ENCODE results near the gene EEF1AKMT3. TPM values are rescaled to one million over a fixed set of nuclear protein-coding genes. Genes with fewer than 3 reads are reported as not detected.

The EEF1AKMT3 gene
- total RNA-seq, 1 donor from 2014 or later: 7.1 TPM

DNA sequence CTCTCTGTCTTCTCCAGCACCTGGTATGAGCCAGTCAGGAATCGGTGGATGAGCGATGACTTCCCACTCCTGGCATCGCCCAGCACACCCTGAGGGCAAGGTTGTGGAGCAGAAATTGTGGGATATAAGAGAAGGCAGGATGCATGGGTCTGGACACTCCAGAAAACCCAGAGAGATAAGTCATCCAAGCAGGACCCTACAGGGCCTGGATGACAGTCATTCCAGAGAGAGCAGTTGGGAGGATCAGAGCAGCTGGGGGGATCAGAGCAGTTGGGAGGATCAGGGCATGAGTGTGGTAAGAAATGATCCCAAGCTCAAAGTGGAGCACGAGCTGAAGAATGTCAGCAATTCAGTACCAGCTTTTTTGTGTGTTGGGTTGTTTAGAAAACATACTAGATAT, 37.8 kb upstream of the EEF1AKMT3 start:
- Histone ChIP-seq H3K4me3 (ENCODE audit: low read depth, low read length) (no peak overlapping the region), H3K36me3 (ENCODE audit: control insufficient read depth, insufficient read depth, low read length) (no peaks in the 10 kb centered on the region), H3K27me3 (ENCODE audit: control insufficient read depth, insufficient read depth, low read length) (peaks cover 40% of the 10 kb centered on the region)
- no peak for FAIRE-seq
- DNase-seq (ENCODE audit: low read depth): no peak
- TF ChIP-seq, protein P1, sequence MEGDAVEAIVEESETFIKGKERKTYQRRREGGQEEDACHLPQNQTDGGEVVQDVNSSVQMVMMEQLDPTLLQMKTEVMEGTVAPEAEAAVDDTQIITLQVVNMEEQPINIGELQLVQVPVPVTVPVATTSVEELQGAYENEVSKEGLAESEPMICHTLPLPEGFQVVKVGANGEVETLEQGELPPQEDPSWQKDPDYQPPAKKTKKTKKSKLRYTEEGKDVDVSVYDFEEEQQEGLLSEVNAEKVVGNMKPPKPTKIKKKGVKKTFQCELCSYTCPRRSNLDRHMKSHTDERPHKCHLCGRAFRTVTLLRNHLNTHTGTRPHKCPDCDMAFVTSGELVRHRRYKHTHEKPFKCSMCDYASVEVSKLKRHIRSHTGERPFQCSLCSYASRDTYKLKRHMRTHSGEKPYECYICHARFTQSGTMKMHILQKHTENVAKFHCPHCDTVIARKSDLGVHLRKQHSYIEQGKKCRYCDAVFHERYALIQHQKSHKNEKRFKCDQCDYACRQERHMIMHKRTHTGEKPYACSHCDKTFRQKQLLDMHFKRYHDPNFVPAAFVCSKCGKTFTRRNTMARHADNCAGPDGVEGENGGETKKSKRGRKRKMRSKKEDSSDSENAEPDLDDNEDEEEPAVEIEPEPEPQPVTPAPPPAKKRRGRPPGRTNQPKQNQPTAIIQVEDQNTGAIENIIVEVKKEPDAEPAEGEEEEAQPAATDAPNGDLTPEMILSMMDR (IDR thresholded peaks at IDR 0.05; ENCODE audit: insufficient read depth, low read length, severe bottlenecking): no peak

DNA sequence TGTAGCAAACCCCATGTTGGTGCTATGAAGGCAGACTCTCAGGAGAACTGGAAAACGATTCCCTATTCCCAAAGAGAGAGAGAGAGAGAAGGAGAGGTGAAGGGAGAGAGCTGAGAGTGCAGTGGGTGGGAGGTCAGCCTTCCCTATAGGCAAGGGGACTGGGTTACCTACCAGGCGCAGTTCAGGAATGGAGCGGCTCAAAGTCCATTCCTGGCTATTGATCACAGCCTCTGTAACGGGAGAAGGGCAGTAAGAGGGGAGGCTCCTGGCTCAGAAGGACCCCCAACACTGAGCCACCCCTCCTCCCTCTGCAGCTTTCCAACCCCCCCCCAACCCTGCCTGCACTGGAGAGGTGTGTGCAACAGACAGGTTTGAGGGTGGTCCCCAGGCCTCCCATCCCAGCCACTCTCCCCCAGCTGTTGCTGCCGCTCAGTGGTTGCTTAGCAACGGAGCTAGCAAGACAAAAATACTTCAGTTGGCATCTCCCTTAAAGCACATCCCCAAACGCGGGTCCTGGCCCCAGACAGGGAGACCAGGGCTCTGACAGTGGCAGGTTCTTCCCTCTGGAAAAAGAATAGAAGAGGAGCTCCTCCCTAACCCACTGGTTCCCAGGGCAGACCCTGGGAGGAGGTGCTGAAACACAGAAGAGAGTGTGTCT, 37.1 kb upstream of the EEF1AKMT3 start:
- Histone ChIP-seq H3K27me3 (ENCODE audit: control insufficient read depth, insufficient read depth, low read length) (peaks cover 46% of the 10 kb centered on the region), H3K36me3 (ENCODE audit: control insufficient read depth, insufficient read depth, low read length) (no peaks in the 10 kb centered on the region), H3K4me3 (ENCODE audit: low read depth, low read length) (no peak overlapping the region)
- DNase-seq (ENCODE audit: low read depth): no peak
- no peak for FAIRE-seq
- TF ChIP-seq, protein P1 (IDR thresholded peaks at IDR 0.05; ENCODE audit: insufficient read depth, low read length, severe bottlenecking): no peak

DNA sequence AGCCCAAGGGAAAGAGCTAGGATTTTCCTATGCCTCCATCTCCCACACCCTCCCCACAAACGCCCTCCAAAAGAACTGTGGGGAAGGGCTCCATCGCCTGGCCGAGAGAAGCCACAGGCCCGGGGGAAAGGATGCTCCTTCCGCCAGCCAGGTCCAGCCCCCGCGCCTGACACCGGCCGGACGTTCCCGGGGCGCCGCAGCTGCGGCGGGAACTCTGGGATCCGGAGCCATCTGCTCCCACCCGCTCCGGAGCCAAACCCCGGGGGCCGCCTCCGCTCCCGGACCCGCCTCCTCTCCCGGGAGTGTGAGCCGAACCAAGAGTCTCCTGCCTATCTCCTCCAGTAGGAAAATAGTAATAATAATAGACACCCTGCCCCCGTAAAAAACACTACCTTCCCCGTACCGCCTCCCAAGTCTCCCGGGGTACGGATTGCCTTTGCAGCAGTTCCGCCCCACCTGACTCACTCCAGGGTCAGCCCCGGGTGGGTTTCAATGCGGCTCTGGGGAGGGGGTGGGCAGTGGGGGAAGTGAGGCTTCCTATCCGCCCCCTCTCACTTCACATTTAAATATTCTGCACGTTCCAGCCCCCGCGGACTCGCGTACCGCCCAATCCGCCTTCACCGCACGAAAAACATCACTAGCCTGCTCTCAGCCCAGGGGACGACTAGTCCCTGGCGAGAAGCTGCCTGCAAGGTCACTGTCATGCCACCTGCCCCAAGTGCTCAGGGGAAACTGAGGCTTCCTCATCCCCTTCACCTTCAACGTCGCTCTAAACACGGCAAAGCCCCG, 36.3 kb upstream of the EEF1AKMT3 start:
- H3K4me3 ChIP-seq (ENCODE audit: low read depth, low read length): no peak overlapping the region
- DNase-seq (ENCODE audit: low read depth): no peak
- TF ChIP-seq, protein P1 (IDR thresholded peaks at IDR 0.05; ENCODE audit: insufficient read depth, low read length, severe bottlenecking): peak; percentile 21
- H3K36me3 ChIP-seq (ENCODE audit: control insufficient read depth, insufficient read depth, low read length): no peaks in the 10 kb centered on the region
- FAIRE-seq: no peak
- H3K27me3 ChIP-seq (ENCODE audit: control insufficient read depth, insufficient read depth, low read length): peaks cover 45% of the 10 kb centered on the region

DNA sequence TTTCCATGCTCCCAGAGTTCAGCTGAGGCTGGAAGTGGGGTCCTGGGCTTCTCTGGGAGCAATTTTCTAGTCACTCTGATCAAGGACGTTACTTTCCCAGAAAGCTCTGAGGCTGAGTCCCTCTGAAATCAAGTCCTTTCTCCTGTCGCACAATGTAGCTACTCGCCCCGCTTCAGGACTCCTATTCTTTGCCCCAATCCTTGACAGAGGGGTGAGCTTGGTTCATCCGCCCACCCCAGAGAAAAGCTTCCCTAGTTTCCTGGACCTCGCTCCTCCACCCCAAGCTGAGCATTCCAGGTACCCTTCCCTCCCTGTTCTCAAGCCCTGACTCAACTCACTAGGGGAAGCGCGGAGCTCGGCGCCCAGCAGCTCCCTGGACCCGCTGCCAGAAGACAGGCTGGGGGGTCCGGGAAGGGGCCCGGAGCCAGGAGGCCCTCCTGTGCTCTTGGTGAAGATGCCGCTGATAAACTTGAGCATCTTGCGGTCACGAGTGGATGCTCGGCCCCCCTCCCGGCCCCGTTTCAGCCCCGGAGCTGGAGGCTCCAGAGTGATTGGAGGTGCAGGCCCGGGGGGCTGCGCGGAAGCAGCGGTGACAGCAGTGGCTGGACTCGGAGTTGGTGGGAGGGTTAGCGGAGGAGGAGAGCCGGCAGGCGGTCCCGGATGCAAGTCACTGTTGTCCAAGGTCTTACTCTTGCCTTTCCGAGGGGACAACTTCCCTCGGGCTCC, 35.5 kb upstream of the EEF1AKMT3 start:
- Histone ChIP-seq H3K4me3 (ENCODE audit: low read depth, low read length) (no peak overlapping the region), H3K36me3 (ENCODE audit: control insufficient read depth, insufficient read depth, low read length) (no peaks in the 10 kb centered on the region), H3K27me3 (ENCODE audit: control insufficient read depth, insufficient read depth, low read length) (peaks cover 44% of the 10 kb centered on the region)
- DNase-seq (ENCODE audit: low read depth) (no peak), FAIRE-seq (no peak)
- TF ChIP-seq, protein P1 (IDR thresholded peaks at IDR 0.05; ENCODE audit: insufficient read depth, low read length, severe bottlenecking): no peak

DNA sequence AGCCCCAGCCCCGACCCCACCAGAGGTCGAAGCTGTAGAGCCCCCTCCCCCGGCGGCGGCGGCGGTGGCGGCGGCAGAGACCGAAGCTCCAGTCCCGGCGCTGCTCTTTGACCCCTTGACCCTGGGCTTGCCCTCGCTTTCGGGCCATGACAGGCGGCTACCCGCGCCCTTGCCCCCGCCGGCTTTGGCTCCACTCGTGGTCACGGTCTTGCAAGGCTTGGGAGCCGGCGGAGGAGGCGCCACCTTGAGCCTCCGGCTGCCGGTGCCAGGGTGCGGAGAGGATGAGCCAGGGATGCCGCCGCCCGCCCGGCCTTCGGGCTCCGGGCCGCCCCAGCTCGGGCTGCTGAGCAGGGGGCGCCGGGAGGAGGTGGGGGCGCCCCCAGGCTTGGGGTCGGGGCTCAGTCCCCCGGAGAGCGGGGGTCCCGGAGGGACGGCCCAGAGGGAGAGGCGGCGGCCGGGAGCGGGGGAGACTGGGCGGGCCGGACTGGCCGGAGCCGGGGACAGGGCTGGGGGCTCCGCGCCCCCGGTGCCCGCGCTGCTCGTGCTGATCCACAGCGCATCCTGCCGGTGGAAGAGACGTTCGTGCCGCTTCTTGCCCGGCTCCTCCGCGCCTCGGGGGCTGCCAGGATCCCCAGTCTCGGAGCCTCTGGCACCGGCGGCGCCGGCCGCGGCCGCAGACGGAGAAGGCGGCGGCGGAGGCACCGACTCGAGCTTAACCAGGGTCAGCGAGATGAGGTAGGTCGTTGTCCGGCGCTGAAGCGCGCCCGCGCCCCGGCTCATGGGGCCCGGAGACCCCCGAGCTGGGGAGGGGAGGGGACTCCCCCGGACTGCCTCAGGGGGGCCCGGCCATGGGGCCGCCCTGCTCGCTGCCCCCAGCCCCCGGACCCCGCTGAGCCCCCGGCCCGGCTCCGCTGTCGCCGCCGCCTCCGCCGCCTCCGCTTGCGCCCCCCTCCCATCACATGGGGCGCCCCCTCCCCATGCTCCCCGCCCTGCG, 34.6 kb upstream of the EEF1AKMT3 start:
- Histone ChIP-seq H3K27me3 (ENCODE audit: control insufficient read depth, insufficient read depth, low read length) (peaks cover 44% of the 10 kb centered on the region), H3K4me3 (ENCODE audit: low read depth, low read length) (no peak overlapping the region), H3K36me3 (ENCODE audit: control insufficient read depth, insufficient read depth, low read length) (no peaks in the 10 kb centered on the region)
- TF ChIP-seq, protein P1 (IDR thresholded peaks at IDR 0.05; ENCODE audit: insufficient read depth, low read length, severe bottlenecking): peak; percentile 40
- DNase-seq (ENCODE audit: low read depth) (no peak), FAIRE-seq (no peak)

All from bronchial epithelial cell (primary cell).